H1 (cell line): ENCODE data around the gene SPDEF. TPM values are rescaled to one million over a fixed set of nuclear protein-coding genes. Genes with fewer than 3 reads are reported as not detected.

Experiments
- CTCF ChIA-PET: fragments of 300-600 bp; sonication (Branson Sonifier 250); formaldehyde crosslinking; loops from one replicate; lab custom pipeline; 2021; ENCODE audit not compliant: partially characterized antibody; lab: Charles Lee
- POLR2A ChIA-PET: fragments of 300-600 bp; sonication (Branson Sonifier 250); formaldehyde crosslinking; loops from one replicate; lab custom pipeline; 2021; ENCODE audit warnings: inconsistent platforms; ENCODE audit not compliant: partially characterized antibody; lab: Charles Lee
- DNase-seq, 2 experiments: peaks; one replicate each; pipeline versions ENCODE4 v3.0.0 to v3.0.0-alpha.2; 2010 to 2022; ENCODE audit warnings: low spot score in 2 of 2, low read depth in 1 of 2, mixed read lengths in 1 of 2
- FAIRE-seq: peaks from 2 replicates; lab custom pipeline; 2011; peaks lifted over from hg19 to GRCh38; lab: Jason Lieb, UNC
- H2AFZ ChIP-seq: 2 replicates; pipeline ENCODE4 v1.8.1; 2012; ENCODE audit warnings: low read length, inconsistent platforms
- H2AK5ac ChIP-seq: 2 replicates; pipeline ENCODE4 v1.6.1; 2013; ENCODE audit warnings: low read depth, low read length
- H2BK120ac ChIP-seq: replicated peaks from 2 replicates; pipeline ENCODE3; 2013; ENCODE audit warnings: low read depth, low read length, inconsistent platforms
- H2BK12ac ChIP-seq: 2 replicates; pipeline ENCODE4 v1.6.1; 2013; ENCODE audit warnings: low read depth, low read length
- H2BK15ac ChIP-seq: 2 replicates; pipeline ENCODE4 v1.6.1; 2013; ENCODE audit warnings: low read length
- H2BK20ac ChIP-seq: 2 replicates; pipeline ENCODE4 v1.6.1; 2013; ENCODE audit warnings: low read length
- H2BK5ac ChIP-seq: 2 replicates; pipeline ENCODE4 v1.6.1; 2013; ENCODE audit warnings: low read depth, low read length
- H3K14ac ChIP-seq: 2 replicates; pipeline ENCODE4 v1.6.1; 2013; ENCODE audit warnings: inconsistent platforms; ENCODE audit not compliant: insufficient read length
- H3K18ac ChIP-seq: 2 replicates; pipeline ENCODE4 v1.6.1; 2013; ENCODE audit warnings: low read length; ENCODE audit errors: extremely low read depth
- H3K23ac ChIP-seq: 2 replicates; pipeline ENCODE4 v1.6.1; 2013; ENCODE audit warnings: inconsistent platforms; ENCODE audit not compliant: insufficient read length
- H3K23me2 ChIP-seq: 2 replicates; pipeline ENCODE4 v1.6.1; 2013; ENCODE audit warnings: low read depth, low read length
- H3K27ac ChIP-seq: 2 replicates; pipeline ENCODE4 v1.6.1; 2011; ENCODE audit warnings: low read depth, low read length, inconsistent platforms
- H3K27me3 ChIP-seq, 4 experiments: replicated peaks in 1 of 4; 1 replicate in 1 of 4; 2 replicates in 3 of 4; pipeline versions ENCODE4 v1.6.1 to v1.8.1; 2011 to 2013; ENCODE audit warnings: low read length in 3 of 4, mild to moderate bottlenecking in 3 of 4, inconsistent platforms in 2 of 4, mixed read lengths in 2 of 4, moderate library complexity in 1 of 4; ENCODE audit not compliant: control insufficient read depth in 3 of 4, insufficient read depth in 3 of 4; ENCODE audit errors: extremely low read depth in 1 of 4
- H3K36me3 ChIP-seq, 4 experiments: 2 replicates each; pipeline versions ENCODE4 v1.6.1 to v1.8.1; 2011 to 2013; ENCODE audit warnings: mild to moderate bottlenecking in 4 of 4, low read length in 3 of 4, moderate library complexity in 2 of 4, control low read depth in 1 of 4, inconsistent platforms in 1 of 4; ENCODE audit not compliant: insufficient read depth in 4 of 4, control insufficient read depth in 2 of 4
- H3K4ac ChIP-seq: replicated peaks from 2 replicates; pipeline ENCODE3; 2013; ENCODE audit warnings: low read length, low read depth, mixed read lengths, inconsistent platforms; ENCODE audit not compliant: insufficient read length
- H3K4me1 ChIP-seq, 4 experiments: replicated peaks in 1 of 4; 1 replicate in 1 of 4; 2 replicates in 3 of 4; pipeline versions ENCODE4 v1.6.1 to v1.8.1; 2011 to 2013; ENCODE audit warnings: low read length in 3 of 4, inconsistent platforms in 2 of 4, mixed read lengths in 1 of 4; ENCODE audit not compliant: insufficient read depth in 4 of 4, control insufficient read depth in 3 of 4
- H3K4me2 ChIP-seq, 2 experiments: 2 replicates each; pipeline versions ENCODE4 v1.6.1 to v1.8.1; 2011 to 2013; ENCODE audit warnings: low read depth in 2 of 2, low read length in 2 of 2, control low read depth in 1 of 2, inconsistent platforms in 1 of 2, mild to moderate bottlenecking in 1 of 2; ENCODE audit not compliant: insufficient read depth in 1 of 2
- H3K4me3 ChIP-seq, 4 experiments: fragments of 200-600, 300-600 bp in 1 of 4; sonication (generic), shearing (Covaris generic), sonication (Bioruptor Twin) in 1 of 4; 2 replicates each; pipeline versions ENCODE4 v1.5.1 to v1.8.1; 2011 to 2016; ENCODE audit warnings: low read length in 4 of 4, low read depth in 3 of 4, control low read depth in 2 of 4, inconsistent platforms in 2 of 4, mild to moderate bottlenecking in 2 of 4, mixed read lengths in 1 of 4, moderate library complexity in 1 of 4; ENCODE audit not compliant: insufficient read depth in 2 of 4; ENCODE audit errors: extremely low read depth in 1 of 4
- H3K56ac ChIP-seq: replicated peaks from 2 replicates; pipeline ENCODE3; 2013; ENCODE audit warnings: low read depth, mild to moderate bottlenecking, mixed read lengths, low read length, inconsistent platforms; ENCODE audit not compliant: insufficient read length
- H3K79me1 ChIP-seq: 2 replicates; pipeline ENCODE4 v1.6.1; 2013; ENCODE audit warnings: low read depth, low read length, control low read depth
- H3K79me2 ChIP-seq, 2 experiments: 2 replicates each; pipeline versions ENCODE4 v1.6.1 to v1.8.1; 2012 to 2013; ENCODE audit warnings: low read length in 2 of 2, mild to moderate bottlenecking in 2 of 2, inconsistent platforms in 1 of 2; ENCODE audit not compliant: insufficient read depth in 2 of 2, control insufficient read depth in 1 of 2
- H3K9ac ChIP-seq, 4 experiments: replicated peaks in 1 of 4; 1 replicate in 1 of 4; 2 replicates in 3 of 4; pipeline versions ENCODE4 v1.6.1 to v1.8.1; 2011 to 2013; ENCODE audit warnings: low read depth in 3 of 4, low read length in 3 of 4, control low read depth in 2 of 4, mild to moderate bottlenecking in 2 of 4, moderate library complexity in 2 of 4, inconsistent platforms in 1 of 4; ENCODE audit errors: extremely low read depth in 1 of 4
- H3K9me3 ChIP-seq, 2 experiments: 2 replicates each; pipeline versions ENCODE4 v1.6.1 to v1.8.1; 2012 to 2013; ENCODE audit warnings: mild to moderate bottlenecking in 2 of 2, moderate library complexity in 2 of 2, control low read depth in 1 of 2, inconsistent platforms in 1 of 2, low read depth in 1 of 2, low read length in 1 of 2, mixed read lengths in 1 of 2; ENCODE audit not compliant: insufficient read depth in 2 of 2
- H4K20me1 ChIP-seq, 2 experiments: replicated peaks in 1 of 2; 2 replicates each; pipeline versions ENCODE3 to v1.8.1; 2011 to 2013; ENCODE audit warnings: inconsistent platforms in 2 of 2, low read length in 2 of 2, mild to moderate bottlenecking in 1 of 2; ENCODE audit not compliant: insufficient read depth in 2 of 2, control insufficient read depth in 1 of 2
- H4K5ac ChIP-seq: 2 replicates; pipeline ENCODE4 v1.6.1; 2013; ENCODE audit warnings: low read length, low read depth, mixed read lengths, inconsistent platforms; ENCODE audit not compliant: insufficient read length
- H4K8ac ChIP-seq: 2 replicates; pipeline ENCODE4 v1.8.0; 2013; ENCODE audit warnings: mild to moderate bottlenecking, moderate library complexity, low read length, inconsistent platforms; ENCODE audit not compliant: insufficient read depth; ENCODE audit errors: extremely low read depth
- H4K91ac ChIP-seq: replicated peaks from 2 replicates; pipeline ENCODE3; 2013; ENCODE audit warnings: low read length, mixed read lengths, inconsistent platforms; ENCODE audit not compliant: insufficient read length
- ASH2L ChIP-seq: fragments of 200-600, 300-600 bp; sonication (generic); IDR thresholded peaks from one replicate; pipeline ENCODE4 v1.7.1; 2017; ENCODE audit warnings: low read length
- CBX8 ChIP-seq: fragments of 300-800, 300-1000 bp; sonication (generic); IDR thresholded peaks from 2 replicates; pipeline ENCODE4 v1.7.1; 2016; ENCODE audit warnings: low read depth, low read length, borderline replicate concordance
- CEBPB ChIP-seq: IDR thresholded peaks from 2 replicates; pipeline ENCODE4 v1.6.1; 2012; ENCODE audit warnings: low read depth, low read length
- CHD1 ChIP-seq: IDR thresholded peaks from 2 replicates; pipeline ENCODE4 v1.6.1; 2012; ENCODE audit warnings: low read depth, low read length, improper control_type of control experiment
- CHD2 ChIP-seq: IDR thresholded peaks from 2 replicates; pipeline ENCODE4 v1.6.1; 2012; ENCODE audit warnings: low read length, improper control_type of control experiment
- CREB1 ChIP-seq: IDR thresholded peaks from 2 replicates; pipeline ENCODE4 v1.6.1; 2012; ENCODE audit warnings: inconsistent platforms
- EP300 ChIP-seq, 2 experiments: IDR thresholded peaks; 1 replicate in 1 of 2; 2 replicates in 1 of 2; pipeline ENCODE4 v1.6.1; 2011 to 2012; ENCODE audit warnings: low read depth in 2 of 2, low read length in 2 of 2, mild to moderate bottlenecking in 2 of 2, borderline replicate concordance in 1 of 2, inconsistent platforms in 1 of 2, moderate library complexity in 1 of 2
- HDAC6 ChIP-seq: IDR thresholded peaks from one replicate; pipeline ENCODE4 v1.7.1; 2012; ENCODE audit warnings: low read depth, mild to moderate bottlenecking, inconsistent platforms, low read length, moderate library complexity
- KDM5A ChIP-seq: fragments of 200-600 bp; IDR thresholded peaks from 2 replicates; pipeline ENCODE4 v1.7.1; 2012; ENCODE audit warnings: mild to moderate bottlenecking, low read length, inconsistent platforms, mixed read lengths
- MAFK ChIP-seq: IDR thresholded peaks from 2 replicates; pipeline ENCODE4 v1.6.1; 2012; ENCODE audit warnings: low read depth, mild to moderate bottlenecking, improper control_type of control experiment, low read length
- NRF1 ChIP-seq: IDR thresholded peaks from 2 replicates; pipeline ENCODE4 v1.6.1; 2011; ENCODE audit warnings: mild to moderate bottlenecking, low read depth, low read length, improper control_type of control experiment
- RBBP5 ChIP-seq: IDR thresholded peaks from 2 replicates; pipeline ENCODE4 v1.7.1; 2012; ENCODE audit warnings: low read depth, mild to moderate bottlenecking, inconsistent platforms, low read length, moderate library complexity, borderline replicate concordance
- SRF ChIP-seq: IDR thresholded peaks from 2 replicates; pipeline ENCODE4 v1.6.1; 2011; ENCODE audit warnings: mild to moderate bottlenecking, low read depth, low read length, moderate library complexity
- SUZ12 ChIP-seq: fragments of 200-600 bp; sonication (generic); IDR thresholded peaks from 2 replicates; pipeline ENCODE4 v1.6.1; 2012; ENCODE audit warnings: mild to moderate bottlenecking, inconsistent platforms, low read length, moderate library complexity, mixed read lengths
- TEAD4 ChIP-seq: IDR thresholded peaks from 2 replicates; pipeline ENCODE4 v1.6.1; 2012; ENCODE audit warnings: low read depth, low read length, inconsistent platforms, mixed read lengths
- WGBS, 2 experiments: shearing (Covaris generic) in 1 of 2; methylation state at CpG; one replicate each; pipeline versions ENCODE4 v1.1.6 to v1.1.7; 2013 to 2015; ENCODE audit warnings: low lambda C conversion rate in 2 of 2, mixed read lengths in 2 of 2, inconsistent platforms in 1 of 2, low coverage in 1 of 2, missing lambda C conversion rate in 1 of 2; ENCODE audit not compliant: insufficient replicate concordance in 2 of 2, insufficient coverage in 1 of 2, insufficient read length in 1 of 2; ENCODE audit errors: extremely low coverage in 1 of 2, missing lambda C conversion rate in 1 of 2; 5-methylcytosine and 5-hydroxymethylcytosine counted together
- polyA plus RNA-seq, 7 experiments: library from polyadenylated mRNA; depleted of rRNA in 3 of 7; stranded (reverse) in 5 of 7; unstranded in 2 of 7; fragments of >200 nt in 5 of 7; fragments of 200-250 nt in 2 of 7; gene quantifications; 1 replicate in 5 of 7; 2 replicates in 1 of 7; 4 replicates in 1 of 7; pipeline versions ENCODE4 v1.2.1 to v1.2.3, GENCODE V29; 2011 to 2013; ENCODE audit warnings: missing spikeins in 2 of 7, mixed read lengths in 2 of 7
- total RNA-seq: library from RNA; stranded (reverse); fragmentation: NEBNext Ultra II Directional; extraction: Animal tissue kit (Norgen Biotek cat#: 25700); gene quantifications from 2 replicates; pipeline ENCODE4 v1.2.1, GENCODE V29; 2021

SPDEF gene
- total and polyA plus RNA-seq, 2 of the 8 experiments (the other 6 are each of a cell fraction or from before 2014, with no cell fraction given) = 0.15 to 0.30 TPM

GRCh38 chr6:34555007-34555322, 1.2 kb downstream of the SPDEF start:
- no peak for TF ChIP-seq MAFK
- no peak for TF ChIP-seq CHD2
- TF ChIP-seq CREB1 = no peak
- no peak for TF ChIP-seq CHD1
- no peak for TF ChIP-seq RBBP5
- TF ChIP-seq CEBPB = no peak
- TF ChIP-seq ASH2L = no peak
- TF ChIP-seq SRF = no peak
- no peak for TF ChIP-seq HDAC6
- no peak for TF ChIP-seq NRF1
- no peak for TF ChIP-seq KDM5A
- no peak for TF ChIP-seq TEAD4
- no peak for TF ChIP-seq SUZ12
- TF ChIP-seq EP300 (IDR thresholded peaks at IDR 0.05; ENCODE audit: borderline replicate concordance in 1 of 2, low read depth in 2 of 2, low read length in 2 of 2) = no peak
- TF ChIP-seq CBX8 = no peak
- H2AK5ac ChIP-seq = 0 out of 2 replicates have a peak overlapping the region, but pooled peaks have one; percentile 53
- H3K18ac ChIP-seq = no peak overlapping the region; the same call in 1 of the 2 replicates
- no peaks in the 10 kb centered on the region for H3K27me3 ChIP-seq
- H3K9me3 ChIP-seq = no peaks in the 10 kb centered on the region
- H3K27ac ChIP-seq = no peak overlapping the region
- 91% methylated on average over 10 of the region's 11 CpGs; no CpG with 5 or more reads in 1 of the 2 experiments for WGBS, 2 experiments
- H3K23me2 ChIP-seq = no peaks in the 10 kb centered on the region
- H4K8ac ChIP-seq = no peak overlapping the region
- no peak overlapping the region for H3K56ac ChIP-seq
- H2BK5ac ChIP-seq = peak overlapping the region; percentile 35
- H3K23ac ChIP-seq = no peak overlapping the region
- FAIRE-seq (no peak), DNase-seq (no peak)
- H3K4me2 ChIP-seq = no peak overlapping the region
- 0 out of 2 replicates have a peak overlapping the region, but pooled peaks have one; percentile 17 for H2BK12ac ChIP-seq
- H3K4me1 ChIP-seq = peaks cover 0 to 4% (median 0%) of the 10 kb centered on the region in 4 experiments; a peak in 1 of 7 replicates
- no peak overlapping the region for H3K4me3 ChIP-seq
- POLR2A ChIA-PET = interaction anchor here (0.6 to 1.8 kb wide), 3 partner anchors 18 to 725 kb away, joined by 3 to 4 read pairs (median 3); no protein-coding TSS in a partner anchor
- H2AFZ ChIP-seq = no peak overlapping the region
- no peak overlapping the region for H4K5ac ChIP-seq
- no peaks in the 10 kb centered on the region for H3K79me1 ChIP-seq
- no peak overlapping the region for H3K4ac ChIP-seq
- no peak overlapping the region for H2BK20ac ChIP-seq
- no peak overlapping the region for H3K9ac ChIP-seq
- H3K14ac ChIP-seq = no peak overlapping the region
- no peak overlapping the region for H4K91ac ChIP-seq
- H3K79me2 ChIP-seq = no peaks in the 10 kb centered on the region
- H4K20me1 ChIP-seq = peaks cover 0 to 1% of the 10 kb centered on the region in 2 experiments
- no peak overlapping the region for H2BK15ac ChIP-seq
- no peaks in the 10 kb centered on the region for H3K36me3 ChIP-seq
- CTCF ChIA-PET = interaction anchor here (0.9 to 6.4 kb wide), 11 partner anchors 12 to 95 kb away, joined by 3 to 35 read pairs (median 5); no protein-coding TSS in a partner anchor
- no peak overlapping the region for H2BK120ac ChIP-seq
